ENCODE results near the gene GPR162.

DNA sequence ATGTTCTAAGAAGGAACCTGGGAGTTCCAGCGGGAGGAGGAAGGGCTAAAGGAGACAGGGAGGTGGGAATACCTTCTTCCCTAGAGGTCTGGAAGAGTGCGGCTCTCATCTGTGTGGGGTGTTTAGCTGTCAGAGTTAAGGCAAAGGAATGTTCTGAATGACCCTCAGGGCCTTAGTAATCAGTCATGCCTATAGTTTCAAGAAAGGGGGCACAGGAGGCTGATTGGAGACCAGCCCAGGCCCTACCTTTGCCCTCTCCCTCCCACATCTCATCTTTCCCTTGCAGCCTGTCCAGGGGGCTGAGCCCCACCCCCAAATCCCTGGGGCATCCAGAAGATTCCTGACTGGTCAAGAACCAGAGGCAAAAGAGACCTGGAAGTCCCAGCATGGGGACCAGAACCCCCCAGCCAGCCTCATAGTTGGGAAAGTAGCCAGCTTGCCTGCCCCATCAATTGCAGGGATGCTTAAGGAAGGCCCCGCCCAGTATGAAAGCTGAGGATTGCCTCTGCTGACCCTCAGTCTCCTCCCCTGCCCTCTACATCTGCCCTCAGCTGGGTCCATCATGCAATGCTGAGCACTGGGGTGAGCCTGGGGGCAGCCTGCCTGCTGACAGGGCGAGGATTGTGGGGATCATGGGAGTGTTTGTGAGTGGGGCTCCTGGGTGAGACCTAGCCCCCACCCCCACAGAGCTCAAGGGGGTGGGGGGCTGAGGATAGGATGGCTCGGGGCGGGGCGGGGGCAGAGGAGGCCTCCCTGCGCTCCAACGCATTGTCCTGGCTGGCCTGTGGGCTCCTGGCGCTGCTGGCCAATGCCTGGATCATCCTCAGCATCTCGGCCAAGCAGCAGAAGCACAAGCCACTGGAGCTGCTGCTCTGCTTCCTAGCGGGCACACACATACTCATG lies 1.8 kb downstream of the GPR162 start:
- TF ChIP-seq POLR2A (IDR thresholded peaks at IDR 0.05), result no peak
- TF ChIP-seq, protein P1, sequence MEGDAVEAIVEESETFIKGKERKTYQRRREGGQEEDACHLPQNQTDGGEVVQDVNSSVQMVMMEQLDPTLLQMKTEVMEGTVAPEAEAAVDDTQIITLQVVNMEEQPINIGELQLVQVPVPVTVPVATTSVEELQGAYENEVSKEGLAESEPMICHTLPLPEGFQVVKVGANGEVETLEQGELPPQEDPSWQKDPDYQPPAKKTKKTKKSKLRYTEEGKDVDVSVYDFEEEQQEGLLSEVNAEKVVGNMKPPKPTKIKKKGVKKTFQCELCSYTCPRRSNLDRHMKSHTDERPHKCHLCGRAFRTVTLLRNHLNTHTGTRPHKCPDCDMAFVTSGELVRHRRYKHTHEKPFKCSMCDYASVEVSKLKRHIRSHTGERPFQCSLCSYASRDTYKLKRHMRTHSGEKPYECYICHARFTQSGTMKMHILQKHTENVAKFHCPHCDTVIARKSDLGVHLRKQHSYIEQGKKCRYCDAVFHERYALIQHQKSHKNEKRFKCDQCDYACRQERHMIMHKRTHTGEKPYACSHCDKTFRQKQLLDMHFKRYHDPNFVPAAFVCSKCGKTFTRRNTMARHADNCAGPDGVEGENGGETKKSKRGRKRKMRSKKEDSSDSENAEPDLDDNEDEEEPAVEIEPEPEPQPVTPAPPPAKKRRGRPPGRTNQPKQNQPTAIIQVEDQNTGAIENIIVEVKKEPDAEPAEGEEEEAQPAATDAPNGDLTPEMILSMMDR (IDR thresholded peaks at IDR 0.05 in 8 of 11, conservative IDR thresholded peaks at IDR 0.05 in 3 of 11), result no peak
